Right kidney (tissue), 1 donor: ENCODE results near the gene PAK5.

Source experiments
- DNase-seq: peaks from one replicate; pipeline ENCODE4 v3.0.0-alpha.2; 2016

The PAK5 gene

DNA sequence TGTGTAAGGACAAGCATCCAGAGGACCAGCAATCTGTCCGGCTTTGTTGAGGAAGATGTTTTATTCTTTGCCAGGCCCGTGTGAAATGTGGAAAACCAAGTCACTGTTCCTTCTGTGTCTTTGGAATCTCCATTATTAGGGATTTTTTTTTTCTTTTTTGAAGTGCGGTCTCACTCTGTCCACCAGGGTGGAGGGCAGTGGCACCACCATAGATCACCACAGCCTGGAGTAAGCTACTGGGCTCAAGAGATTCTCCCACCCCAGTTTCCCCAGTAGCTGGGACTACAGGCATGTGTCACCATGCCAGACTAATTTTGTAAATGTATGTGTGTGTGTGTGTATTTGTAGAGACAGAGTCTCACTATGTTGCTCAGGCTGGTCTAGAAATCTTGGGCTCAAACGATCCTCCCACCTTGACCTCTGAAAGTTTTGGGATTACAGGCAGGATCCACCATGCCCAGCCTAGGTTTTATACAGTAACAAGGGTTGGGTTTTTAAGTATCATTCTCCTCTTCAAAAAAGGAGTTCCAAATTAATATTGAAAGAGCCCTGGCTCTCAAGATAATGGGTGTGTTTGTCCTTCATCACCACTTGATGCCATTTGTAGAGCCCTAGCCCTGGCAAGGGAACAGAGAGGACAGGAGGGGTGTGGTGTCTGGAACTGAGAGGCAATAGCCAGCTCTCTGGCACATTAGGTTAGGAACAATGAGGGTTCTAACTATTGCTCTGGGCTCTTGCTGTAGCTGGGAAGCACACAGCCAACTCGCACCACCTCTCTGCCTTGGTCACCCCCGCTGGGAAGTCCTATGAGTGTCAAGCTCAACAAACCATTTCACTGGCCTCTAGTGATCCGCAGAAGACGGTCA is 321.3 kb downstream of the PAK5 start:
- DNase-seq = no peak

DNA sequence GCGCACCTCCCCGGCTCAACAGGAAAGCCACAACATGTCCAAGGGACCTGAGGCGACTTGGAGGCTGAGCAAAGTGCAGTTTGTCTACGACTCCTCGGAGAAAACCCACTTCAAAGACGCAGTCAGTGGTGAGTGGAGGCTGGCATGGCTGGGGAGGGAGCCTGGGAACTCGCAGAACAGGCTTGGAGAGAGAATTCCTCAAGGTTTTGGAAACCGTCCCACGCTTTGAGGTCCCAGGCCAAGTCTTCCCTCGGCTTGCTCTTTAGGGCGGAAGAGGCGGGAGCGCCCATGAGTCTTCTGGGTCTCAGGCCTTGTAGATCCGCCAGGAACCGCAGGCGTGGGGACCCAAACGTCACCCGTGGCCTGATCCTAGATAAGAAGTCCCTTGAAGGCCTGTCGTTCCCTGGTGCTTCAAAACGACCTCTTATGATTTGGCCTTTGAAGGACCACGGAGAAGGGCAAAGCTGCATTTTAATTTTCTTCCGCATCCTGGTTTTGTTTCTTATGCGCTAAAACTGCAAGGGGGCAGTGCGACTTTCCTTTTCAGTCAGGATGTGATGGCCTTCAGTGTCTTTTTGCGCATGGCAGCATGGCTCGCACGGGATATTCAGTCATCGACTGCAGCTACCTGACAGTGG is 322.5 kb downstream of the PAK5 start:
- peak; percentile 58 for DNase-seq

DNA sequence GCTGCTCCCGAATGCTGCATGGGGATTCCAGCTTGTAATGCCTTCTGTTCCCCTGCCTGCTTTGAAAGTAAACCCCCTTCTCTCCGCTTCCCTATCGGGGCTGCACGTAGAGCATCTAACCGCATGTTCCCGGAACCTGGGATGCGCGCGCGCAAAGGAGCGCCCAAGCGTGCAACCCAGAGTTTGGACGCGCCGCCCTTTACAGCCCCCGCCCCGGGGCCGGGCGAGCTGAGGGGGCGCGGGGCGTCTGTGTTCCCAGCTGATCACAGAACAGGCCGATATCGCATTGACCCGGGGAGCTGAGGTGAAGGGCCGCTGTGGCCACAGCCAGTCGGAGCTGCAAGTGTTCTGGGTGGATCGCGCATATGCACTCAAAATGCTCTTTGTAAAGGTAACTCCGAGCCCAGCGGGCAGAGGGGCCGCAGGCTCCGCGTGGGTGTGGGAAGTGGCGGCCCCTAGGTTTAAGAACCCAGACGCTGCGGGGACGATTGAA is 323.1 kb downstream of the PAK5 start:
- peak; percentile 62 for DNase-seq

DNA sequence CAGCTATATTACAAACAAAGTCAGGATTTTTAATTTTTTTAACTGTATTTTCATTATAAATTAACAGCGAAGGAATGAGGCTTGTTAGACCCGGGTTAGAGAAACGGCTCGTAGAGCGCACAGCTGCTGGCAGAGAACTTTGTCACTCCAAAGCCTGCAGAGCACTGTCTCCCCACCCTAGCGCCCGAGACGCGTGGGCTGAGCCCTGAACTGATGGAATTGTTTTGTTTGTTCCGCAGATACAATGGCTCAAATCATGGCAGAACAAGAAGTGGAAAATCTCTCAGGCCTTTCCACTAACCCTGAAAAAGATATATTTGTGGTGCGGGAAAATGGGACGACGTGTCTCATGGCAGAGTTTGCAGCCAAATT is 323.7 kb downstream of the PAK5 start:
- DNase-seq = peak; percentile 42

DNA sequence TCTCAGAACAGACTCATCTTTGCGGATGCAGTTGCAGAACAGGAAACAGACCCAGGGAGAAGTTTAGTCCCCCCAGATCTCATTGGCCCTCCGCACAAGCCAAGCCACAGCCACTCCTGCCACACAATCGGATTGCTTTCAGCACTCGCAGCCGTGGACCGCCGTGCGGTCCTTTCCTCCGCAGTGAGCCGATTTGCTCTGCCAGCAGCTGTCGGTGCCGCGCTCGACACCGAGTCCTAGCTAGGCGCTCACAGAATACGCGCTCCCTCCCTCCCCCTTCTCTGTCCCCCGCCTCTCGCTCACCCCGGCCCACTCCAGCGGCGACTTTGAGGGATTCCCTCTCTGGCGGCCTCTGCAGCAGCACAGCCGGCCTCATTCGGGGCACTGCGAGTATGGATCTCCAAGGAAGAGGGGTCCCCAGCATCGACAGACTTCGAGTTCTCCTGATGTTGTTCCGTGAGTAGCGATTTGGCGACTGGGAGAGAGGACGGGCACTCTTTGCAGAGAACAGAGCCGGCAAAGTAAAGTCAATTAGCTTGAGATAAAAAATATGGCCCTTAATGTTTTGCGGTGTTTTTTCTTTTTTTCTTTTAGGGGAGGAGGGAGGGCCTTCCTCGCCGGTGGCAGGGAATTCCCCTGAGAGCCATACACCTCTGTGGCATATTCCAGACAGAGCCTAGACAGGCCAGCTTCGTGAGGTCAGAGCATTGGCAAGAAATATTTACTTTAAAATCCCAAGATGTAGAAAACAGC is 324.2 kb downstream of the PAK5 start, which contains the start of gene LAMP5:
TSS of gene LAMP5 (plus strand) at position 130 of the 753 bp plus-strand sequence. CDS start at position 393, 263 bp downstream.
- peak; percentile 60 for DNase-seq

DNA sequence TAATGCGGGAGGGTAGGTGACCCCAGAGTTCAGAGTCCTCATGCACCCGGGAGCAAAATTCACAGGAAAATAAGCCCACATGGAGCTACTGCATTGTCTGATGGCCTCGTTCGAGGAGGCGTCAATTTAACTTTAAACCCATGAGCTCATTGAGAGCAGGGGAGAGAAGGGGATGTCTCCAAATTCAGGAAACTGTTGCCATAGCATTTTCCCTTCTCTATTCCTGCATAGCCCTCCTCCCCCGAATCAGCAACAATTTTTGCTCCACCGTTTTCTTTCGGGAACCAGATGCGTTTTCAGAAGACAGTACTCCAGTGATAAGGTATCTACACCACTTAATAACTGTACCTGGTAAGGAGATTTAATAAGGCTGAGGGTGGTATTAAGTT is 324.8 kb downstream of the PAK5 start:
- DNase-seq = no peak

DNA sequence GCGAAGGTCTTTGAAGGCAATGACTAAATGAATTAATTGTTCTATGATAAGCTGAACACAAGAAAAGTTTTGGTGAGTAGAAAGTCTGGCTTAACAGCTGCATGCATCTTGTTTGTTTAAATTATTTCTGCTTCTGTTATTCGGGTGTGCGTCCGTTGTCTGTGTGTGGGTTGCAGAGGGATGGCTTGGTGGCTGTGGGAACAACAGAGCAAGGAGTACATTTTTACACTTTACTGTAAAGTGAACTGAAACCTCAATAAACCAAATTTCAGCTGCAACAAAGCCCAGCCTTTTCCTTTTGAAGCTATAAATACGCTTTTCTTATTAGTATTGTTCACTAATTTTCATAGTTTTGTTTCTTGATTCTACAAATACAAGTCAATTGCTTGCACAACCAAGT is 328.0 kb downstream of the PAK5 start:
- DNase-seq = no peak

DNA sequence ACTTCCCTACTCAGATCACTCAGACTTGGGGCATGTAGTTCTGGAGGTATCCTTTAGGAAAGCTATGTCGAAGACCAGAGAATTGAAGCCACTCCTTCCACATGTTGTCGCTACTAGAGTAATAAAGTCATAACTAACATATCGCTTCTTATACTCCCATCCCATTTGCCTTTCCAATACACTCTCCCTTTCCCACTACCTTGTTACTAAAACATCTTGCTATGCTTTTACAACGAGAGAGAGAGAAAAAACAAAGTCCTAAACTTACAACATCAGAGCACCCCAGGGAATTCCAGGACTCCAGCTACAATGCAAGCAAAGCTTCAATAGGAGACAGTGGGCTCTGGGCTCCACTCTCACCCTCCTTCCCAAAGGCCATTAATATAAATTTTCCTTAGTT is 329.6 kb downstream of the PAK5 start:
- no peak for DNase-seq

DNA sequence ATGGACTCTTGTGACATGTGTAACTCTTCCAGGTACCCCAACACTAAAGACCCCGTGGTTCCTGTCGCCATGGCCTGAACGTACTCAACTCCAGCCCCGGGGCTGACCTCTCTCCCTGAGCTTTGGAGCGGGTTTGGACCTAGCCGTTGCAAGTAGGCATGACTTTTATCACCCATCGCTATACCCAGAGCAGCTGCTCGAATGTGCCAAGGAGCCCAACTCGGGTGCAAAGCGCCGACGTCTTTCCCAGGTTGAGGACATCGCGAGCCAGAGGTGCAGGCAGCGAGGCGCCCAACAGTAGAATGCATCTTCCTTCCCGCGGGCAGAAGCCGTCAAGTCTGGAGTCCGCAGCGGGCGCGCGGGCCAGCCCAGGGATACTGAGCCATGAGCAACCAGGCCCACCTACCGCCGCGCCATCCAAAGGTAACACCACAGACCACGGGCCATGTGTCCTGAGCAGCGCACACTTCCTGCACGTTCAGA is 330.1 kb downstream of the PAK5 start:
- peak; percentile 39 for DNase-seq

DNA sequence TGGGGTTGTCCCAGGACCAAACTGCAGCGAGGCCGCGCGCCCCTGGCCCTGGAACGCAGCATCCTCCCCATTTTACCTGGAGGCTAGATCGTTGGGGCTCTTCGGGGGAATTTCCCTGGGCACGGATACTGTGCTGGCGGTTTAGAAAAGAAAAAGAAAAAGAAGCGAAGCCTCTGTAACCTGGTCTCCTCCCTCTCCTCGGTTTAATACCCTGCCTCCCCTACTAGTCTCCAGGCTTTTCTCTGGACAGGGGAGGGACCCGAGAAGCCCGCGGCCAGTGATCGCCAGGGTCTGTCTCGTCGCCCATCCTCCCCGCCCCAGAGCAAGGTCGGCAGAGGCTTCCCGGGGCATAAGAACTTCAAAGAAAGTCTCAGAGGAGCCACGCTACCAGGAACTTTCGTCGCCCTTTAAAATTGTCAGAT is 330.6 kb downstream of the PAK5 start:
- DNase-seq = peak; percentile 57

DNA sequence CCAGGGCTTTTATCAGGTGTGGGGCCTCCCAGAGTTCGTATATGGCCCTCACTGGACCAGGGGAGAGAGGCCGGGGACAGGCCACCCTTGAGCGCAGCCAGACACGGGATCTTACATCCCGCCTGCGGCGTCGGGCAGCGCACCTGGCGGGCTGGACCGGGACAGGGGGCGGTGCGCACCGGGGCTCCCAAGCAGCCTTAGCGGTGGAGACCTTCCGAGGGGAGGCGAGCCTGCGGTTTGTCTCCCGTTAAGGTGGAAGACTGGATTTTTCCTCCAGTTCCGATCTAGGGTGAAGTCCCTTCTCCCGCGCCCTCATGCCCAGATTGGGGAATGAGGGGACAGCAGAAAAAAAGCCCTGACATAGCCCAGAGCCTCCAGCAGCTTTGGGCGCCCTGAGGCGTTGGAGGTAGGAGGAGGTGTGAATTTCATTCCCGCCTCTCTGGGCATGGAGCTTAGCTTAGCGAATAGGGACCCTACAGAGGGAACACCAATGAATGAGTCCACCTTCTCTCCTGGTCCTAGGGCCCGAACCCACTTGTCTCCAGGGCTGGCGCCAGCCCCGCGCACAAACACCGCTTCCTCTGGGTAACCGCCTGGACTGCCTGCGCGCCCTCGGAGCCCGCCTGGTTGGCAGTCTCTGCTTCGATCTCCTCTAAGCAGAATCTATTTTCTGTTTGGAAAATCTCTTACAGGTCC is 331.2 kb downstream of the PAK5 start:
- peak; percentile 51 for DNase-seq

DNA sequence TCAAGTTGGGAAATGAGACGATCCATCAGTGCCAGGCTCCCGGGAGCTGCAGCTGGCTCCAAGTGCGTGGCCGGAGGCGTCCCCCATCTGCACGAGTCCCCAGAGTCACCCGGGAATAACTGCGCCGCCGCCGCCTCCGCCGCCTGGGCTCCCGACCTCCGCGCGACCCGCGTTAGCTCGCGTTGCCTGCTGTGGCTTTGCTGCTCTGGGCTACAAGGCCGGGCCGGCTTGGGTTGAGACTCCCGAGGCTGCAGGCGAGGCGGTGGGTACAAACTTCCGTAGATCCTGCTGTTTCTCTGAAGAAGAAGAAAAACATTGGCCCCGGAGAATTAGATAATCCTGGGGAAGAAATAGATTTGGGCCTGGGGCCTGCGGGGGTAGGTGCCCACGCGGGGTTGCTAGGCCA is 331.9 kb downstream of the PAK5 start:
- DNase-seq = peak; percentile 56

DNA sequence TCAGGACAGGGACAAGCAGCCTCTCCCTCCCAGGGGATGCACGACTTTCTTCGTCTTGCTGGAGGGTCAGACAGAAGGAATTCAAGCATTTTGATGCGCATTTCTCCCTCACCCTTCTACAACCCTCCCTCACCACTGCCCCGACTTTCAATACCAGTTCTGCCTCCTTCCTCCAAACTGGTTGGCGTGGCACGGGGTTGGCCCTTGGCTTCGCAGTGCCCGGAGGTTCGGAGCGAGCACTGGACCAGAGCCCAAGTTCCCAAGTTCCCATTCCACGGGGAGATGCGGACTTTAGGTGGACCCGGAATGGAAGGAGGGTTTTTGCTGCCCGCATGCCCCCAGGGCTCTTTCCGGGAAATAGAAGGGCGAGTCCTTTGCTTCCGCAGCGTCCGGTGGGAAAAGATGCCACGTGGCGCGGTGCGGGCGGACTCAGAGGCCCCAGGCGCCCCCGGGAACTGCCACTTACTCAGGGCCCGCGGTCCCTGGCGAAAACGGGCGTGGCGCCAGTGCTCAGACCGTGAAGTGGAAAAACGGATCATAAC is 332.5 kb downstream of the PAK5 start:
- DNase-seq = no peak

DNA sequence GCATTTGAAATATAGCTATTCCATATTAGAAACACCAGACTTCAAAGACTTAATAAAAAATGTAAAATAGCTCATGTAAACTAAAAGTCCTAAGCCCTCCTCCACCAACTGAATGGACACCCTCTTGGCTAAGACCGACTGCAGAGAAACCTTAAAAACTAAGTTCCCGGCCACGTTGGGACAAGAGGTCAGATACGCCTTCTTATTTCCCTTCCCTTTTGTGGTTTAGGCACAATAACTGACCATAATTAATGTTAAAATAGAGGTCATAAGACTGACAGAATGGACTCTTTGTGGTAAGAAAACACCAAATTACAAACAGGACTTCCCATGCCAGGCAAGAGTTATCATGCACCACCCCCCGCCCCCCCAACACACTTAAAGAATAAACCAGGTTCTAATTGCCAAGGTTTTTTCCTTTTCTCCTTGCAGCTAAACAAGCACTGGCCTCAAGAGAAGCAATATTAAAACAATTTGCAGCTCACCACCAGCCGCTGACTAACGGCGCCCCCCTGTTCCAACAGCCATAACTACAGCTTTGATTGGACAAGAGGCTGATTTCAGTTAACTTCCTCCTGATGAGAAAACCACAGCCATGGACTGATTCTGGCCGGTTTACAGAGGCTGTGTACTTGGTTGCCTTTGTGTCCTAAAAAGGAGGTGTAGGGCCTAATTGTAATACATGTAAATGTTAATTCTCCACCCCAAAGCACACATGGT is 335.2 kb downstream of the PAK5 start:
- DNase-seq = no peak

DNA sequence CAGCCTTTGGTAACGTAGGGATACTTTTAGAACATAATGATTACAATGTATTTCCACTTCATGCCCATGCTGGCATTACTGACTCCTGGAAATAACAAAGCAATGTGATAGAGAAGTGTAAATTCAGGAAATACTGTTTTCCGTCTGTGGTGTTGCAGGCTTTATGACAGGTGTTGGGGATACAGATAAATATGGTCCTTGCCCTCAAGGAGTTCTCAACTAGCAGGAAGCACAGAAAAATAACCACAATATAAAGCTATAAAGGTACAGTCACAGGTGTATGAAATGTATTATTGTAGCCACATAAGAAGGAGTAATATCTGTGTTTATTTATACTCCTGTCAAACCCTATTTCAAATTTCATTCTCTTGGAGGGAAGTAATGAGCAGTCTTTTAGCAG is 337.4 kb downstream of the PAK5 start:
- no peak for DNase-seq

DNA sequence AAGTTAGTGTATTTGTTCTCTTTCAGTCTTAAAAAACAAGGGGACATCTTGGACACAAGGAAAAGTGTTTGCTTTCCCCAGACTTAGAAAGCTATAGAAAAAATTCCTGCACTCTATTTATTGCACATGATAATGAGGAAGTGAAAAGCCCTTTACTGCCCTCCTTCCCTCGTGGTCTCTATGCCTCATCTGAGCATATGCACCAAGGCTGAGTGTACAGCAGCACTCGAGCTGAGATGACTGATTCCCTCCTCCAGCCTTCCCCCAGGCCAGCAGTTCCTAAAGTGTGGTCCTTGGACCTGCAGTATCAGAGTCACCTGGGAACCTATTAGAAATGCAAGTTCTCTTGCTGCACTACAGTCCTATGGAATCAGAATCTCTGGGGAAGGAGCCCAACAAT is 338.8 kb downstream of the PAK5 start:
- DNase-seq = no peak

DNA sequence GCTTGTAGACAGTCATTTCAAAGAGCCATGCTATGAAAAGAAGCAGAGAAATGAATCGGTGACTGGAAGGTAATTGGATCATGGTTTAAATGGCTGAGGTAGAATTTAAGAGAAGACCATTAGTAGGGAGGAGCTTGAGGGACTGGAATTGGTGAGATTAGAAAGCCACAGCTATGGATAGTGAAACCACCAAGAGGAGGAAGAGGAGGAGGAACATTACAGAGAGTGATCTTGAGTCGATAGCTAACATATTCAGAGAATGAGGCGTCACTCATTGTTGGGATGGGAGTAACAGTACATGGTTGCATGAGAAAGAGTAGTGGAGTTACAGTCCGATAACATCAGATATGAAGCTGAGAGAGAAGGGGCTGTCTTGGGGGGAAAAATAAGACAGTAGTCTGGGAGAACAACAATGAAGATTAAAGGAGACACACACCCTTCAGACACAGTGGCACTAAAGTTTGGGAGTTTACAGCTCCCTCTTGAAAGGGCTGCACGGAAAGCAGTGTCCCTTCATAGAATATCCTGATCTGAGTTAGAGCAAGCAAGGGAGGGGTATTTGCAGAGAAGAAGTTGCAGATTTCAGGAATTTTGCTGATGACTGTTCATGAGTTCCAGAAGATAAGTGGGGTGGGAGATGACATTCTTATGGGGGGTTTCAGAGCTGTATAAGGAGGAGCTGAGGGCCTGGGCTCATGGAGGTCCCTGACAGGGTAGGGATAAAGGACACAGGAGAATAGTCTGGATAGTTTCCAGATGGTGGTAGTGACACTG is 339.6 kb downstream of the PAK5 start:
- no peak for DNase-seq

DNA sequence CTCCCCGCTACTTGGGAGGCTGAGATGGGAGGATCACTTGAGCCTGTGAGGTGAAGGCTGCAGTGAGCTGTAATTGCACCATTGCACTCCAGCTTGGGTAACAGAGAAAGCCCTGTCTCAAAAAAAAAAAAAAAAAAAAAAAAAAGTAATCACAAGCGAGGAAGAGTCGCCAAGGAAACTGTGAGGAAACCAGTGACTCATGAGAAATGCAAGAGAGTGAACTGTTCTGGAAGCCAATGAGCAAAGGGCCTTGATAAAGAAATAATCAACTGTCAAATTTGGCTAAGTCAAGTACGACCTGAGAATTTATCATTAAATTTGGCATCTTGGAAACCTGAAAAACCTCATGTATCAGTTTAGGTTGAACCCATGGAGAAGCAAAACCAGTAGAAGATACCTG is 340.6 kb downstream of the PAK5 start:
- DNase-seq = no peak

DNA sequence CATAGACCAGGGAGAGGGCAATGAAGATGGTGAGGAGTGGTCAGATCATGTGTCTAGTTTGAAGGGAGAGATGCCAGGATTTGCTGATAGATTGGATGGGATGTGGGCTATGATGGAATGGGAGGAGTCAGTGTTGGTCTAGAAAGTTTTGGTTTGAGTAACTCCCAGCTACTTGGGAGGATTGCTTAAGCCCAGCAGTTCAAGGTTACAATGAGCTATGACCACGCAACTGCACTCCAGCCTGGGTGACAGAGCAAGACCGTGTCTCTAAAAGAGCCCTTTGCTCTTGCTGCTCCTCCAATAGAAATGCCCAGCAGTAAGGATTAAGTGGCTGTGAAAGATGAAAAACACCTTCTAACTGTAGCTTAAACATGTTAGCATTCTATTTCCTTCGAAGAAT is 342.7 kb downstream of the PAK5 start:
- no peak for DNase-seq

DNA sequence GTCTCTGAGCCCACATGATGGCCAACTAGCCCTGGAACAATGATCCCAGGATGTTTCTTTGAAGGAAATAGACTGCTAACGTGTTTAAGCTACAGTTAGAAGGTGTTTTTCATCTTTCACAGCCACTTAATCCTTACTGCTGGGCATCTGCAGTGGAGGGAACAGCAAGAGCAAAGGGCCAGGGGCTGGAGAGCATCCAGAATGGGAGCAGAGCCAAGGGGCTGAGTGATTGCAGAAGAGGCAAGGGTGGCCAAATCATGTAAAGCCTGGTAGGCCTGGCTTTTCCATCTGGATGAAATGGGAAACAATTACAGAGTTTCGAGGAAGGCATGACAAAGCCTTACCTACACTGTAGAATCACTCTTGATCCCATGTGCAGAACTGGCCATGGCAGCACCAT is 343.2 kb downstream of the PAK5 start:
- DNase-seq = no peak
